Muscle of back (tissue), 11 donors: ENCODE data around the gene ZNF616. TPM values are rescaled to one million over a fixed set of nuclear protein-coding genes. Genes with fewer than 3 reads are reported as not detected.
A peak's percentile ranks its signal among the peaks of the same experiment; 100 is the strongest.
"Not testable (repeated sequence)": the region's sequence is repeated elsewhere in the genome, so short reads cannot be mapped to it uniquely, and the experiment has no call there.

Experiments used
- DNase-seq, 3 donors: peaks; one replicate each; pipeline versions ENCODE4 v3.0.0 to v3.0.0-alpha.2; 2013
- polyA plus RNA-seq, 10 donors: library from polyadenylated mRNA; unstranded; fragments of 120-200 nt; gene quantifications; one replicate each; pipeline ENCODE4 v1.2.1, GENCODE V29; 2013; ENCODE audit not compliant: insufficient read length in 10 of 10

Gene ZNF616
- polyA plus RNA-seq, 10 donors: 7.3 to 12.8 (median 10.1) TPM

DNA sequence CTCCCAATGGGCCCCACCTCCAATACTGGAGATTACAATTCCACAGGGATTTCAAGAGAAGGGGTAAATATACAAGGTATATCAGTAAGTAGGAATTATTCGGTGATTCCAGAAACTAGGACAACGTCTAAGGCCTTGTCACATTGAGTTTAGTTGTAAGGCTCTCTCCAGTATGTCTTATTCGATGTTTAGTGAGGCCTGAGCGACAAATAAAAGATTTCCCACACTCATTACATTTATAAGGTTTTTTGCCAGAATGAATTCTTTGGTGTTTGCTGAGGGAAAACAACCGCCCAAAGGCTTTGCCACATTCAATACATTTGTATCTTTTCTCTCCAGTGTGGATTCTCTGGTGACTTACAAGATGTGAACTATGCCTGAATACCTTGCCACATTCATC lies 25.0 kb downstream of the ZNF616 start:
- DNase-seq: no peak

DNA sequence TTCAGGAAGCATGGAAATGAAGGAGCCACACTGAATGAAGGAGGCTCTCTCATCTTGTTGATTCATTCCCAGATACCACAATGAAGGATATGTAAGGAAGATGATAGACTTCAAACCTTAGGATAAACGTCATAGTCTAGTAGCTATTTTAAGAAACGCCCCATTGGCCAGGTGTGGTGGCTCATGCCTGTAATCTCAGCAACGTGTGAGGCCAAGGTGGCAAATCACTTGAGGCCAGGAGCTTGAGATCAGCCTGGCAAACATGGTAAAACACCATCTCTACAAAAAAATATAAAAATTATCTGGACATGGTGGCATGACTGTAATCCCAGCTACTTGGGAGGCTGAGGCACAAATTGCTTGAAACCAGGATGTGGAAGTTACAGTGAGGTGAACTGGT lies 27.1 kb downstream of the ZNF616 start:
- DNase-seq: no peak

DNA sequence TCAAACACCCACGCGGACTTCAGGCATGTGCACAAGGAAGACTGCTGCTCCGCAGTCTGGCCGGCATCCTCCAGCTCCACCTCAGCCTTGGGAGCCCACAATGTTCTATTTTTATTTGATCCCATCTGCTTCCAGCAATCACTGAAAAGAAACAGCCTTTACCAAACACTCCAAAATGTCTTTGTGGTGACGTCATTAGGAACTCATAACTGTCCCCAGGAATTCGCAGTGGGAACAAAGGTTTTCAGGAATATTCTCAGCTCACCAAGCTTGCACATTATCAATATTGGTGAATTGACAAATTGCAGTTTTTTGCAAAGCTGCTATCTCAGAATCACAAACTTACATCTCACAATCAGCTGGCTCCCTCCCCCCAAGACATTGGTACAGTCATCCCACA lies 29.0 kb downstream of the ZNF616 start:
- no peak for DNase-seq

DNA sequence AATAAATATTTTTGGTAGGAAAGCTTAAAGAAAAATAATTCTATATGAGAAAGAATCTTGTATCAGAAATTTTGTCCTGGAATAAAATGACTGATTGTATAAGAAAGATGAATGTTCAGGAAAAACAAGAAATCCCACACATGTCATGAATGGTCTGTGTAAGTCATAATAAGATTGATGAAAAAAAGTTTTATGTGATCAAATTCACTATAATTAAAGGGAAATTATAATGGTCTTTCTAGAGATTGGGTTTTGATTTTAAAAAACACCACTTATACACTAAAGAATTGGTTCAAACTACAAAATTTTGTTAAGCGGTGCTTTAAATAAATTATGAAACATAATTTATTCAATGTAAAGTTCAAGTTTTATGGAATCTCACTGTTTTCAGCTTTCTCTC lies 37.0 kb downstream of the ZNF616 start:
- DNase-seq: no peak

DNA sequence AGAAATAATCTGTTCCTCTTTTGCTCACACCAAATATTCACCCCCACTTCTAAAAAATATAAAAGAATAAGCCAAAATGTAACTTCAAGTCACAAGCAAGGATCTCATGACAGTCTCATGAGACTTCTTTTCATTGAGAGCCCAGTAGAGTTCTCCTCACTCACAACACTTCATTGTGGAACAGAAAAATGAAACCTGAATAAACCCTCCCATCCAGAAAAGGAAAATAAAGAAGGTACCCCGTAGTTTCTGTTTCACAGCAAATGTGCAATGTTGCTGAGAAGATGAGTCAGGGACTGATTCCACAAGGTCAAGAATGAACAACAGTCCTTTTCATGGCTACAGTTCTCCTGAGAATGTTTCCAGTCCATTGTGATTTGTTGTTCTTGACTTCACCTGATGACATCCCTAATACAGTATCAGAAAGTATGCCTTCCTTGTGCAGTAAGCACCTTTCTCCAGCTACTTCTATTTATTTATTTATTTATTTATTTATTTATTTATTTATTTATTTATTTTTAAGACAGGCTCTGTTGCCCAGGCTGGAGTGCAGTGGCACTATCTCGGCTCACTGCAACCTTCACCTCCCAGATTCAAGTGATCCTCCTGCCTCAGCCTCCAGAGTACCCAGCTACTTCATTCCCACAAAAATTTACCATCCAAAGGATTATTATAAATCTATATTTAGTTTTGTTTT lies 37.7 kb downstream of the ZNF616 start:
- no peak for DNase-seq

DNA sequence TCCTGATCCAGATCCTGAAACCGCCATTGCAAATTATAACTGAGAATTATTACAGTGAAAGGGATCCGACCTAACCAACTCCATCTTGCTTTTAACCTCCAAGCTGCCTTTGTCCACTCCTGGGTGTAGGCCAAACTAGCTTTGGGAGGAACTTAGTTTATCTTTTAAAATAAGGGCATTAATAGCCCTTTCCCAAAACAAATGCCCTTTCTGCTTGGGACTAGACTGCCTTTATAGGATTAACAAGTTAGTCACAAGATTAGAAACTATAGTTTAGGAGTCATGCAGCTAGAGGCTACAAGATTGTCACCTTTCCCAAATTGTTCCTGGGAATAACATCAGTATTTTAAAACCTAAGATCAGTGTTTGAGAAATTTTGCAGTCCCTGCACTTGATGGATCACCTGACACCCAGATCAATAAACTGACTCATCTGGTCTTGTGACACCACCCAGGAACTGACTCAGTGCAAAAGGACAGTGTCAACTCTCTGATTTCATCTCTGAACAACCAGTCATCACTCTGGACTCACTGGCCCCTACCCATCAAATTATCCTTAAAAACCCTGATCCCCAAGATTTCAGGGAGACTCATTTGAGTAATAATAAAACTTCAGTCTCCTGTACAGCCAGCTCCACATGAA lies 40.1 kb downstream of the ZNF616 start:
- no peak for DNase-seq

DNA sequence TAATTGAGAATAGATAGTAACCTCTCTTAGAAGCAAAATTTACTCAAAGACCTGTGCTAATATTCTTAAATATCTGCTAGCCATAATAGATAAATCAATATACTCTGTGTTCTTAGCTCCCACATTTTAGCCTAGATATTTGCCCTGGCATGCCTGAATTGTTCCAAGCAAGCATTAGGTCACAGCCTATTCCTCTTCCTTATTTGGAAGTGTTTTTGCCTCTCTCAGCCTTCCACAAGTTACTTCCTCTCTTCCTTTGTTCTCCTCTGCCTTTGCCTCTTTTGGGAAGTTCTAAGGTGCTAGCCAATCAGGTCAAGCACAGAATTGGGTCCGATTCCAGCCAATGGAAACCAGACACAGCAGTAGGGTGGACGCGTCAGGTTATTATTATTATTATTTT lies 43.3 kb downstream of the ZNF616 start:
- DNase-seq: not testable (repeated sequence)

DNA sequence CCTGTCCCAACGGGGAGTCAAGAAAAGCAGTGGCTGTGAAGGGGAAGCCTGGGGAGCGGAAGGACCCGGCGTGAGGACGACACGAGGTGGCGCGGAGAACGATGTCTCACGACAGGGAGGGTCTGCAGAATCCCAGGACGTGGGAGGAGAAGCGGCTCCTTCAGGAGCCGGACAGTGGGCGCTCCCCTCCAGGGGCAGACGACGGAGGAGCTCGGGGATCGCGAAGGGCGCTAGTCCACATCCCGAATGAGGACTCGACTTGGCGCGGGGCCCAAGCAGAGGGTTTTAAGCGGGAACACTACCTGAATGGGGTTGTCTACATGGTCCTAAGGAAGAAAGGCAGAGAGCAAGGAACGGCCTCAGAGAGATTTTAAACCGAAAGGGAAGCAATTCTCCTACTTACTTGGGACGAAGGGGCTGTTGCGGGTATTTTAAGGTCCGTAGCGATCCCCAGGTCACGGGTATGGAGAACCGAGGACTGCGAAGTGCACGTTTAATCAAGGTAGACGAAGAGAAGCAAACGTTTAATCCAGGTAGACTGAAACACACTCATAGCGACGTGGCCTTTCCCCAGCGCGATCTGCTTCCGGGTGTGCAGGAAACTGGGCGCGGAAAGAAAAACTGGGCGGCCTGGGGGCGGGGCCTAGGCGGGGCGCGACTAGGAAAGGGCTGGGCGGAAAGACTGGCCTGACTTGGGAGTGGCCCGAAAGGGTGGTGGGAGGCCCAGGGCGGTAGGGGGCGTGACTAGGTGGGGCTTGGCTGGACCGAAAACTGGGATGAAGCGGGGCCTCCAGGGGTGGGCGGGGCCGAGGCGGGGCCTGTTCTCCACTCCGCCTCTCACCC lies 44.3 kb downstream of the ZNF616 start, which contains the start of gene ZNF841:
ZNF841 (minus strand) TSS at position 594 of the 843 bp plus-strand sequence. CDS start 10,964 bp downstream, outside the sequence.
- DNase-seq: peak; percentile 89 to 96 (median 94)

DNA sequence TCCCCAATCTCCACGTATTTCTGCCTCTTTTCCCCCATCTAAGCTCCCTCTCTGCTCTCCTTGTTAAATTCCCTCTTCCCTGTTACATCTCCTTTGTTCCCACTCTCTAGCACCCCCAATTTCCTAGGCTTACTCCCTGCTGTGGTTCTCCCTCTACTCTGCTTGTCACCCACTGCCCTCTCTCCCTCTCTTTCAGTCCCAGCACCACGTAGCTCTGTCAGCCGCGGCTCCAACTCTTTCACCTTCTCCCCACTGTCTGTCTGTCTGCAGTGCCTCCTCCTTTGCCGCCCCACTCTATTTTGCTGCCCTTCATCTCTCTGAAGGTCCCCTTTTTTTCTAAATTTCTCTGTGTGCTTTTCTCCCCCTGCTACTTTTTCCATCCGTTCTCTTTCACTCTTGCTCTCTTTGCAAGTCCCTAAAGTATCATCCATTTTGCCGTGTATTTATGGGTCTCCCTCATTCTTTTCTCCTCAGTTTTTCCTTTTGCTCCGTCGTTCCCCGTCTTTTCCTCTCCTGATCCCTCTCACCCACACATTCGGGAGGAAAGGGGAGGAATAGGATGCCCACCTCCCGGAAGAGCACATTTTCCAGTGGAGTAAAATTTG lies 45.1 kb downstream of the ZNF616 start:
- DNase-seq: no peak

DNA sequence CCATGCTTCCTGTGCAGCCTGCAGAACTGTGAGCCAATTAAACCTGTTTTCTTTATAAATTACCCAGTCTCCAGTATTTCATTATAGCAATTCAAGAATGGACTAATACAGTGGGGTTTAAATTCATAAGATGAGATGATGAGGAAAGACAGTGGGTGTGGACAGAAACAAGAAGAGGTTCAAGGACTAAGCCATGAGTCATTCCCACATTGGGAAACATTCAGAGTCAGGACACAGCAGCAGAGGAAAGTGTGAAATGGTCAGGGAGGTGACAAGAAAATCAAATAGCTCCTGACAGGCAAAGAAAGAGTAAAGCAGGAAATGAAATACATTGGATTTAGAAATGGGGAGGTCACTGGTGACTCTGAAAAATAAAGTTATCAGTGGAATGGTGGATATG lies 53.3 kb downstream of the ZNF616 start:
- DNase-seq: no peak

DNA sequence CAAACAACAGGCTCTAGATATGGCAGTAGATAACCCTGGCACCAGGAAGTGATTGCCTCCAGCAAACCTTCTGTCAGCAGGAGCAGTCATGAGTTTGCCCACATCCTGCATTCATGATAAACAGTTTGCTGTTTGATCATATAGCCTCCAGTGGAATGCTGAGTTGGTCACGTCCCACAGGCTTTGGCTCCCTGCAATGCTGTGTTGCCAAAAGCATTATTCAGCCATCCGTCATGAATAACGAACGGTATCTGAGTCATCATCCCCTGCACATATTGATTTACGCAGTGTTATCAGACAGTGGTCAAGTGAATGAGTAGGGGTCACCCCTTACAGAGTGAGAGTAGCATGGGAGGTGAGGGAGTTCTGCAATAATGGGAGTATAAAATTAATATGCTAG lies 69.2 kb downstream of the ZNF616 start:
- no peak for DNase-seq

DNA sequence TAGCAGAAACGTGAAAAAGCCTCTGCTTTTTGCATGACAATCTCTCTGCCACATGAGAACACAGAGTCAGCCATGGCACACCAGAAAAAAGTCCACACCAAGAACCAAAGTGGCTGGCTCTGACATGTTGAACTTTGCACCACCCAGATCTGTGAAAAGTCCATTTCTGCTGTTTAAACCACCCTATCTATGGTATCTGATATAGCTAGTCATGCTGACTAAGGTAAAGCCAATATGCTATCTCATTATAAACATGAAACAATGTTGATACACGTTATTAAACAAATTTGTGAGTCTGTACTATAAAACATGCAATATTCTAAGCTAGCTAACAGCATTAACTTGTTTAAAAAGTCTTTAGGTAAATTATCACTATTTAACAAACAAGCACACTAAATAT lies 70.1 kb downstream of the ZNF616 start:
- DNase-seq: no peak

DNA sequence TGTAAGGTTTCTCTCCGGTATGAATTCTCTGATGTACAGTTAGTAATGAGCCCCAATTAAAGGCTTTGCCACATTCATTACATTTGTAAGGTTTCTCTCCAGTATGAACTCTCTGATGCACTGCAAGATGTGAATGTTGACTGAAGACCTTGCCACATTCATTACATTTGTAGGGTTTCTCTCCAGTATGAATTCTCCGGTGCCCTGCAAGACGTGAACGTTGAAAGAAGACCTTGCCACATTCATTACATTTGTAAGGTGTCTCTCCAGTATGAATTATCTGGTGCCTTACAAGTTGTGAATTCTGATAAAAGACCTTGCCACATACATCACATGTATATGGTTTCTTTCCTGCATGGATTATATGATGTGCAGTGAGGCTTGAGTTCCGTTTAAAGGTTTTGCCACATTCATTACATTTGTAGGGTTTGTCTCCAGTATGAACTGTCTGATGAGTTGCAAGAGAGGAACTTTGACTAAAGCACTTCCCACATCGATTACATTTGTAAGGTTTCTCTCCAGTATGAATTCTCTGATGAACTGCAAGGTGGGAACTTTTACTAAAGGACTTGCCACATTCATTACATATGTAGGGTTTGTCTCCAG lies 73.4 kb downstream of the ZNF616 start:
- no peak for DNase-seq

DNA sequence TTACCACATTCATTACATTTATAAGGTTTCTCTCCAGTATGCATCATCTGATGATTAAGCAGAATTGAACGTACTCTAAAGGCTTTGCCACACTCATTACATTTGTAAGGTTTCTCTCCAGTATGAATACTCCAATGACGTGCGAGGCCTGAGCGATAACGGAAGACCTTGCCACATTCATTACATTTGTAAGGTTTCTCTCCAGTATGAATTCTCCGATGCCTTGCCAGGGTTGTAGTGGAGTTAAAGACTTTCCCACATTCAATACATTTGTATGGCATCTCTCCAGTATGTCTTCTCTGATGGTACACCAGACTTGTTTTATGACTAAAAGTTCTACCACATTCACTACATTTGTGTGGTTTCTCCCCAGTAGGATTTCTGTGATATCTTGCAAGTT lies 74.3 kb downstream of the ZNF616 start:
- no peak for DNase-seq

Other genes starting within 250 kb of the ZNF616 start
- 10 to 100 TPM in 9 of 10 donors, 1 to 10 TPM in 1; 8.7 to 15.6 (median 11.8) TPM for gene ZNF649, start 234.9 kb downstream of the ZNF616 start, polyA plus RNA-seq
- 1 to 10 TPM; 4.6 to 7.5 (median 5.4) TPM for gene ZNF613, start 212.5 kb downstream of the ZNF616 start, polyA plus RNA-seq
- 1 to 10 TPM; 5.6 to 9.8 (median 8.0) TPM for gene ZNF350, start 153.1 kb downstream of the ZNF616 start, polyA plus RNA-seq
- gene ZNF615, start 131.7 kb downstream of the ZNF616 start, polyA plus RNA-seq: 10 to 100 TPM in 5 of 10 donors, 1 to 10 TPM in 5; 7.6 to 12.5 (median 10.1) TPM
- 10 to 100 TPM in 4 of 10 donors, 1 to 10 TPM in 6; 7.4 to 10.9 (median 9.4) TPM for gene ZNF614, start 111.6 kb downstream of the ZNF616 start, polyA plus RNA-seq
- gene ZNF432, start 91.1 kb downstream of the ZNF616 start, polyA plus RNA-seq: 10 to 100 TPM in 5 of 10 donors, 1 to 10 TPM in 5; 7.3 to 14.6 (median 10.0) TPM
- 10 to 100 TPM in 5 of 10 donors, 1 to 10 TPM in 5; 8.2 to 18.9 (median 10.0) TPM for gene ZNF841, start 44.2 kb downstream of the ZNF616 start, polyA plus RNA-seq
- 10 to 100 TPM in 2 of 10 donors, 1 to 10 TPM in 8; 5.9 to 10.9 (median 8.6) TPM for gene ZNF836, start 31.7 kb upstream of the ZNF616 start, polyA plus RNA-seq
- 100 to 1,000 TPM; 242 to 328 (median 297) TPM for gene PPP2R1A, start 50.1 kb upstream of the ZNF616 start, polyA plus RNA-seq
- gene ZNF766, start 129.6 kb upstream of the ZNF616 start, polyA plus RNA-seq: 10 to 100 TPM in 9 of 10 donors, 1 to 10 TPM in 1; 8.1 to 14.4 (median 11.9) TPM
- gene ZNF480, start 157.2 kb upstream of the ZNF616 start, polyA plus RNA-seq: 10 to 100 TPM in 5 of 10 donors, 1 to 10 TPM in 5; 7.9 to 12.8 (median 10.4) TPM
- gene ZNF610, start 196.3 kb upstream of the ZNF616 start, polyA plus RNA-seq: 1 to 10 TPM; 3.3 to 6.3 (median 4.2) TPM
- gene ZNF880, start 230.0 kb upstream of the ZNF616 start, polyA plus RNA-seq: 10 to 100 TPM; 11.4 to 17.1 (median 15.3) TPM